Adipocyte (in vitro differentiated cells): ENCODE results near the gene TMEM221.
A peak's percentile ranks its signal among the peaks of the same experiment; 100 is the strongest.

Source experiments
- DNase-seq: peaks from one replicate; pipeline ENCODE4 v3.0.0-alpha.2; 2015; ENCODE audit warnings: low read depth
- H3K27me3 ChIP-seq: replicated peaks from 2 replicates; pipeline ENCODE4 v1.7.0; 2013; ENCODE audit warnings: mild to moderate bottlenecking, low read length, moderate library complexity; ENCODE audit not compliant: control insufficient read depth, insufficient read depth
- H3K36me3 ChIP-seq: 2 replicates; pipeline ENCODE4 v1.7.0; 2013; ENCODE audit warnings: low read length, mild to moderate bottlenecking, moderate library complexity; ENCODE audit not compliant: control insufficient read depth, insufficient read depth, severe bottlenecking
- H3K4me1 ChIP-seq: 2 replicates; pipeline ENCODE4 v1.7.0; 2013; ENCODE audit warnings: mild to moderate bottlenecking, low read length, moderate library complexity; ENCODE audit not compliant: control insufficient read depth, insufficient read depth
- H3K4me3 ChIP-seq: 2 replicates; pipeline ENCODE4 v1.7.0; 2013; ENCODE audit warnings: mild to moderate bottlenecking, low read length, moderate library complexity
- H3K9ac ChIP-seq: 2 replicates; pipeline ENCODE4 v1.7.0; 2013; ENCODE audit warnings: mild to moderate bottlenecking, low read length, moderate library complexity
- H3K9me3 ChIP-seq: 2 replicates; pipeline ENCODE4 v1.7.0; 2013; ENCODE audit warnings: mild to moderate bottlenecking, low read length, moderate library complexity; ENCODE audit not compliant: control insufficient read depth

The TMEM221 gene

DNA sequence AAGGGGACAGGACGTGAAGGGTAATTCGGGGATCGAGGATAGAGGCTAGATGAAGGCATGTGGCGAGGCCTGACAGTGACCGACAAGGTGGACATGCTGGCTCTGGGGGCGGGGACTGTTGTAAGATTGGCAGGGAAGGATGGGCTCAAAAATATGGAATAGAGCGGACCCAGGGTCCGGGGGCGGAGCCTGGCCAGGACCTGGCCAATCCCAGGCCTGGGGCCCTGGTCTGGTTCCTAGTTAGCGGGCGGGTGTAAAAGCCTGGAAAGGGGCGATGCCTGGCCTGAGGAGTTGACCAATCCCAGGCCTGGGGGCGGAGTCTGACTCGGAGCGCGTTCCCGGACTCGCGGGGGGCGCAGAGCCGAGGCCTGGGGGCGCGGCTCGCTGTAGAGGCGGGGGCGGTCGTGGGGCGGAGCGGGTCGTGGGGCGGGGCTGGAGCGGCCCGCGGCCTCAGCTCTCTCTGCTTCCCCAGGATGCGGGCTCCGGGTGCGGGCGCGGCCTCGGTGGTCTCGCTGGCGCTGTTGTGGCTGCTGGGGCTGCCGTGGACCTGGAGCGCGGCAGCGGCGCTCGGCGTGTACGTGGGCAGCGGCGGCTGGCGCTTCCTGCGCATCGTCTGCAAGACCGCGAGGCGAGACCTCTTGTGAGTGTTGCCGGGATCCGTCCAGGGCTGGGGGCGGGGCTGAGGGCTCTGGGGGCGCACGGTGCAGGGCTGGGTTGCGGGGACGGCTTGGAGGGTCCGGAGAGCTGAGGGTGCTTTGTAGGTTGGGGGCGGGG lies 21.8 kb upstream of the TMEM221 start, which contains the start of gene SLC27A1:
Gene SLC27A1 (plus strand): TSS at position 457 of the 774 bp plus-strand sequence. CDS start 17 bp downstream, at position 474.
- Histone ChIP-seq H3K9ac (peak within 1 kb of the TSS; percentile 98), H3K4me1 (peaks cover 47% of the 10 kb centered on the region), H3K4me3 (peak within 1 kb of the TSS; percentile 91), H3K36me3 (peaks cover 11% of the 10 kb centered on the region), H3K9me3 (no peaks in the 10 kb centered on the region), H3K27me3 (no peaks in the 10 kb centered on the region)
- DNase-seq = peak; percentile 100

DNA sequence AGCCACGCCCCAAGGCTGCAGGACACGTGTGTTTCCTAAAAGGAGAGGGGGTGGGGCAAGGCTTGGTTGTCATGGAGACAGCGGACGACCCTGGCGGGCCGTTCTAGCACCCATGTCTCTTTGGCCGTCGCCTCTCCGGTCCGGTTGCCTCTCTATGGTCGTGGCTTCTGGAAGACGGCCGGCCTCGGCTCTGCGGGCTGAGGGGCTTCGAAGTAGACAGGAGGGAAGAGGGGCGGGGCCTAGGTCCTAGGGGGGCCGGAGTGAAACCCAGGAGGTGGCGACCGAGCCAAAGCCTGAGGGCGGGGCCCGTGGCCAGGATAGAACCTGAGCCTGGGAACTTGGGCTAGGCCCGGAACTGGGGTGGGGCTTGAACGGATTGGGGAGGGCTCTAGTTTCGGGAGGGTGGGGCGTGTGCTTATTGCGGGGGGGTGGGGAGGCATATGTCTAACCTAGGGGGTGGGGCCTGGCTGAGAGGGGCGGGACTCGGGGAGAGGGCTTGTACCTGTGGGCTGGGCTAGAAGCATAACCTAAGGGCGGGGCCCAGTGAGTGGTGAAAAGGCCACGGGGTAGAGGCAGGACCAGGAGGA lies 21.1 kb upstream of the TMEM221 start:
- H3K9me3 ChIP-seq = no peaks in the 10 kb centered on the region
- H3K4me1 ChIP-seq = peaks cover 44% of the 10 kb centered on the region
- H3K4me3 ChIP-seq = peak overlapping the region; percentile 91
- H3K27me3 ChIP-seq = no peaks in the 10 kb centered on the region
- peaks cover 11% of the 10 kb centered on the region for H3K36me3 ChIP-seq
- DNase-seq = peak; percentile 96
- peak overlapping the region; percentile 98 for H3K9ac ChIP-seq

DNA sequence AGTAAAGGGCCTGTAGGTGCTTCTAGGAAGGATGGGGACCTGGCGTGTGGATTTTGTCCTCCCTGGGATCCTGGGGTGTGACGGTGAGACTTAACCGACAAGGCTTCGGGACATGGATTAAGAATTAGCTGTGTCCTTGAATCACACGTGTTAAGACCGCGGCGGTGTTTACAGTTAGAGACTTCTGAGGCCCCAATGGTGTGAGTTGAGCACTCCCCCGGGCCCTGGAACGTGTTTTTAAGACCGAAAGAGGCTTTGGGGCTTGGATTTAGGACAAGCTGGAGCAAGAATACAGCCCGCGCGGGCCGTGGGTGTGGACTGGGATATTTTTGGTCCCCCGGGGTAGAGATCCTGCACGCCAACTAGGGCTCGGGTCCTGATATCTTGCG lies 20.6 kb upstream of the TMEM221 start:
- no peaks in the 10 kb centered on the region for H3K9me3 ChIP-seq
- peak overlapping the region; percentile 98 for H3K9ac ChIP-seq
- peak overlapping the region; percentile 88 for H3K4me3 ChIP-seq
- no peak for DNase-seq
- peaks cover under 1% of the 10 kb centered on the region for H3K27me3 ChIP-seq
- peaks cover 10% of the 10 kb centered on the region for H3K36me3 ChIP-seq
- H3K4me1 ChIP-seq = peaks cover 44% of the 10 kb centered on the region

DNA sequence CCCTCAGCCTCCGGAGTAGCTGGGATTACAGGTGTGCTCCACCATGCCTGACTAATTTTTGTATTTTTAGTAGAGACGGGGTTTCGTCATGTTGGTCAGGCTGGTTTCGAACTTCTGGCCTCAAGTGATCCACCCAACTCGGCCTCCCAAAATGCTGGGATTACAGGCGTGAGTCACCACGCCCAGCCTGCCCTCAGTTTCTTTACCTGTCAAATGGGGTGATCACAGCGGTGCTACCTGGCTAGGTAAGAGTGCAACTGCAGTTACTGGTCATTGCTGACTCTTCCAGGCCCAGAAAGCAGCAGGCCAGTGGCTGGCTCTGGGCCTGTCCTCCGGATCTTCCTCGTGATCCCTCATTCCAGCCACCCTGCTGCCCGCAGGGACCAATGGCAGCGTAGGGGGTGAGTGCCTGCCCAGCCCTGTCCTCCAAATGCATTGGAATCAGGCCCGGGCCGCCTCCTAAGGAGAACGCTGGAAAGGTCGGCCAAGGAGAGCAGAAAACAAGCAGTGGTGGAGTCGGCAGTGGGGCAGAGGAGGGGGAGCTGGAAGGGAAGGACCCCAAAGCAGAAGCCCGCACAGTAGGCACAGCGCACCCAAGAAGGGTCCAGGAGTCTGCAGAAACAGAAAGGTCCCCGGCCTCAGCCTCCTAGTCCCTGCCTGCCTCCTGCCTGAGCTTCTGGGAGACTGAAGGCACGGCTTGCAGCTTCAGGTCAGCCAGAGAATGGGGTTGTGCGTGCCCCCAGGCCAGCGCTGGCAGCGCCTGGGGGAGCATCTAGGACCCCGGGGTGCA lies 20.0 kb upstream of the TMEM221 start:
- H3K9me3 ChIP-seq = no peaks in the 10 kb centered on the region
- H3K4me3 ChIP-seq = peak overlapping the region; percentile 88
- peak overlapping the region; percentile 98 for H3K9ac ChIP-seq
- peaks cover 44% of the 10 kb centered on the region for H3K4me1 ChIP-seq
- H3K27me3 ChIP-seq = peaks cover 3% of the 10 kb centered on the region
- DNase-seq = no peak
- H3K36me3 ChIP-seq = peaks cover 5% of the 10 kb centered on the region

DNA sequence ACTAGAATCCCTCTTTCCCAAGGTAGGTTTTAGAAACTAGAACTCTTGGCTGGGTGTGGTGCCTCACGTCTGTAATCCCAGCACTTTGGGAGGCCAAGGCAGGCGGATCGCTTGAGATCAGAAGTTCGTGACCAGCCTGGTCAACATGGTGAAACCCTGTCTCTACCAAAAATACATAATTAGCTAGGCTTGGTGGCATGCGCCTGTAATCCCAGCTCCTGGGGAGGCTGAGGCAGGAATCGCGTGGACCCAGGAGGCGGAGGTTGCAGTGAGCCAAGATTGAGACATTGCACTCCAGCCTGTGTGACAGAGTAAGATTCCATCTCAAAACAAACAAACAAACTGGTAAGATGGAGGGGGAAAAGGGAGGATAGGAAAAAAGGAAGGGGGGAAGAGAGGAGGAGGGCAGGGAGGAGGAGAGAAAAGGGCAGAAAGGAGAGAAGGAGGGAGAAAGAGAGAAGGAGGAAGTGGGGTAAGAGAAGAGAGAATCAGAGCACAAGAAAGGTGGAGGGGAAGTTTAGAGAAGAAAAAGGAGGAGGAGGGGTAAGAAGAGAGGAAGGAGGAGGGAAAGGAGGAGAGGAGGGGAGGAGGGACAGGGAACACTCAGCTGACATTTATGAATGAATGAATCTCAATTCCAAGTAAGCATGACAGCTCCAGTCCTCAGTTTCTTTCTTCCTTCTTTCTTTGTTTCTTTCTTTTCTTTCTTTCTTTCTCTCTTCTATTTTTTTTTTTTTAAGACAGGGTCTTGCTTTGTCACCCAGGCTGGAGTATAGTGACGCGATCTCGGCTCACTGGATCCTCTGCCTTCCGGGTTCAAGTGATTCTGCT lies 19.2 kb upstream of the TMEM221 start:
- Histone ChIP-seq H3K9me3 (no peaks in the 10 kb centered on the region), H3K36me3 (no peaks in the 10 kb centered on the region), H3K27me3 (peaks cover 3% of the 10 kb centered on the region), H3K9ac (peak overlapping the region; percentile 98), H3K4me3 (peak overlapping the region; percentile 88), H3K4me1 (peaks cover 36% of the 10 kb centered on the region)
- peak; percentile 25 for DNase-seq

DNA sequence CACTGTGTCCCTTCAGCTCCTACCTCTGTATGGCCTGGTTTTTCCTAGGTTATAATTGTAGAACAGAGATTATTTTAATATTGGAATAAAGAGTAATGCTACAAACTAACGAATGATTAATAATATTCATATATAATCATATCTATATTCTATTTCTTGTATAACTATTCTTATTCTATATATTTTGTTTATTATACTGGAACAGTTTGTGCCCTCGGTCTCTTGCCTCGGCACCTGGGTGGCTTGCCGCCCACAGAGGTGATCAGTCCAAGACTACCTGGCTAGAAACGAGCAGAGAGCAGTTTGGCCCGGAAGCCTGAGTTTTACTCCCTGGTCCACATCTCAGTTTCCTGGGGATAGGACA lies 18.0 kb upstream of the TMEM221 start:
- H3K4me3 ChIP-seq = peak overlapping the region; percentile 88
- H3K4me1 ChIP-seq = peaks cover 31% of the 10 kb centered on the region
- no peaks in the 10 kb centered on the region for H3K36me3 ChIP-seq
- H3K9me3 ChIP-seq = no peaks in the 10 kb centered on the region
- H3K9ac ChIP-seq = peak overlapping the region; percentile 98
- H3K27me3 ChIP-seq = peaks cover 3% of the 10 kb centered on the region
- DNase-seq = no peak

DNA sequence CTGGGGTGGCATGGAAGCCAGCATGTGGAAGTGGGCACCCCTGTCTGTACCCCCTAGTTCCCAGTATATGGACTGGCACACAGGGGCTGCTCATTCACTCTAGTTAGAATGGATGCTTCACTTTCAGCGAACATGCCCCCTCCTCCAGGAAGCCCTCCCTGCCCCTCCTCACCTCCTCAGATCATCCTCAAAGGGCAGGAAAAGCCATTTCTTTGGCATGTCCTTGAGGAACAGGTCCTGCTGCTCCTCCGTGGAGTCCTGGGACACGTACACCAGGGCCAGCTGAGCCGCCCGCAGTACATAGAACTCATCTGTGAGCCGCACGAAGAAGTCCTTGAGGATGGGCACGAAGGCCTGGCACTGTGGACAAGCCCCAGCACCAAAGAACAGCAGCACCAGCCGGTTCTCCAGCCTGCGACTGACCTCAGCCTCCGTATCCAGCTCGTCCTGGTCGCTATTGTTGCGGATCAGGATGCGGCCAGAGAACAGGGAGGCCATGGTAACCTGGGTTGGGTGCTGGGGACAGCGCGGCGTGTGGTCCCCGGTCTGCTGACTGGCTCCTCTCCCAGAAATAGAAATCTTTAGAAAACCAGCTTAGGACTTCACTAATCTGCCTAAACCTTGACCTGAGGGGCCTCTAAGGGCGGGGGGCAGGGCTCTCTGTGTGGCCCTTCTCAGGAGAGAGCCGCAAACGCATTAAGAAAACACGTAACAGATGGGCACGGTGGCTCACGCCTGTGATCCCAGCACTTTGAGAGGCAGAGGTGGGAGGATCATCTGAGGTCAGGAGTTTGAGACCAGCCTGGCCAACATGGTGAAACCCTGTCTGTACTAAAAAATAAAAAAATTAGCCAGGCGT lies 12.1 kb upstream of the TMEM221 start, which contains the start of gene NXNL1:
Gene NXNL1 (minus strand): TSS at position 555 of the 859 bp plus-strand sequence. CDS start 57 bp downstream, at position 498.
- no peak for DNase-seq
- Histone ChIP-seq H3K27me3 (peaks cover 3% of the 10 kb centered on the region), H3K4me1 (peaks cover 5% of the 10 kb centered on the region), H3K4me3 (no peak within 1 kb of the TSS), H3K9me3 (no peaks in the 10 kb centered on the region), H3K36me3 (no peaks in the 10 kb centered on the region), H3K9ac (no peak within 1 kb of the TSS)

DNA sequence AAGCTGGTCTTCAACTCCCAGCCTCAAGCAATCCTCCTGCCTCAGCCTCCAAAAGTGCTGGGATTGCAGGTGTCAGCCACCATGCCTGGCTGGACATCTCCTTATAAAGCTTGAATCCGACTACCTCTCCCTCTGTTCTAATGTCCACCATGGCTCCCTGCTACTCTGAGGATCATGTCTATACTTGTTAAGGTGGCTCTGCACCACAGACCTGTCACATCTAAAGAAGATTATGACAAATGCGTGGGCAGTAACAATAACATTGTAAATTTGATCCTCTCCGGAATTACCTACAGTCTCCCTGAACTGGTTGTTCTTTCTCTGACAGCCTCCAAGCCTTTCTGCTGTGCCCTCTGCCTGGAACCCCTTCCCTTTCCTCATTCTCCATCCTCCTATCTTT lies 10.5 kb upstream of the TMEM221 start:
- Histone ChIP-seq H3K27me3 (peaks cover 8% of the 10 kb centered on the region), H3K9me3 (no peaks in the 10 kb centered on the region)
- DNase-seq = no peak

DNA sequence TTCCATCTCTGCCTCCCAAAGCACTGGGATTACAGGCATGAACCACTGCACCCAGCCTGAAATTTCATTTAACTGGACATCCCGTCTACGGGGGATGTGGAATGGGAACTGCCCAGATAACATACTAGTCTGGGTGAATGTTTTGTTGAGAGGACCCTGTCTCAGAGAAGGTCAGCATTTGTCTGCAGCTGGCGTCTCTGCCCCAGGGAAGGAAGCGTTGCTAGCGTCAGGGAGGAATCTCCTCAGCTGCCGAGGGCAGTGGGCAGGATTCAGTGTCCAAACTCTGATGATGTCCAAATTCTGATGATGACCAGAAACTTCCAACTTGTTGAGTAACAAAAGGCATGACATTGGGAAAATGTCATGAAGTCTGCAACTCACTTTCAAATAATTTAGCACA lies 9.1 kb upstream of the TMEM221 start:
- no peak for DNase-seq
- peaks cover 11% of the 10 kb centered on the region for H3K27me3 ChIP-seq
- no peak overlapping the region for H3K4me3 ChIP-seq
- H3K9ac ChIP-seq = no peak overlapping the region
- no peaks in the 10 kb centered on the region for H3K36me3 ChIP-seq
- peaks cover 5% of the 10 kb centered on the region for H3K4me1 ChIP-seq
- H3K9me3 ChIP-seq = no peaks in the 10 kb centered on the region

More for the DNA sequence above, 10.5 kb upstream of the TMEM221 start:
- peaks cover 5% of the 10 kb centered on the region for H3K4me1 ChIP-seq
- no peak overlapping the region for H3K4me3 ChIP-seq
- H3K9ac ChIP-seq = no peak overlapping the region
- no peaks in the 10 kb centered on the region for H3K36me3 ChIP-seq

DNA sequence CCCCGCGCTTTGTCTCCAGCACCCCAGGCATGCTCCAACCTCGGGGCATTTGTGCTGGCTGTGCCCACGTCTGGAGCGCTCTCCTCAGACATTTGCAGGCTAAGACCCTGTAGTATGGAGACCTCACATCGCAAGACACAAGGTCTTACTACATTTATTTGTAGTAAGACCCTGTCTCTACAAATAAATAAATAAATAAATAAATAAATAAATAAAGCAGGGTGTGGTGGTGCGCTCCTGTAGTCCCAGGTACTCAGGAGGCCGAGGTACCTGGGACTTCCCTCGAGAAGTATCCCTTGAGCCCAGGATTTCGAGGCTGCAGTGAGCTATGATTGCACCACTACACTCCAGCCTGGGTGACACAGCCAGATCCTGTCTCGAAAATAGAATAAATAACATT lies 7.7 kb upstream of the TMEM221 start:
- no peak for DNase-seq
- H3K9me3 ChIP-seq = no peaks in the 10 kb centered on the region
- H3K27me3 ChIP-seq = peaks cover 14% of the 10 kb centered on the region
- H3K4me1 ChIP-seq = peaks cover 5% of the 10 kb centered on the region
- H3K36me3 ChIP-seq = no peaks in the 10 kb centered on the region
- no peak overlapping the region for H3K9ac ChIP-seq
- no peak overlapping the region for H3K4me3 ChIP-seq
